Right atrium auricular region (tissue), 2 donors: ENCODE measurements around the gene ARFIP1. TPM values are rescaled to one million over a fixed set of nuclear protein-coding genes. Genes with fewer than 3 reads are reported as not detected.
"Not testable (repeated sequence)": the region's sequence is repeated elsewhere in the genome, so short reads cannot be mapped to it uniquely, and the experiment has no call there.

Experiments
- DNase-seq: peaks from one replicate; pipeline ENCODE4 v3.0.0-alpha.2; 2019; ENCODE audit warnings: low spot score
- H3K27ac ChIP-seq, 2 donors: fragments of 200-600 bp; sonication (generic); 1 replicate in 1 of 2; 2 replicates in 1 of 2; pipeline ENCODE4 v1.5.1; 2016 to 2019
- H3K27me3 ChIP-seq, 2 donors: fragments of 200-600 bp; sonication (generic); one replicate each; pipeline versions ENCODE4 v1.5.1 to v1.6.0; 2017 to 2019
- H3K36me3 ChIP-seq: fragments of 200-600 bp; sonication (generic); one replicate; pipeline ENCODE4 v1.5.1; 2016
- H3K4me1 ChIP-seq, 2 donors: fragments of 200-600 bp; sonication (generic); one replicate each; pipeline versions ENCODE4 v1.5.1 to v1.6.0; 2017 to 2019
- H3K4me3 ChIP-seq, 2 donors: fragments of 200-600 bp; sonication (generic); 1 replicate in 1 of 2; 2 replicates in 1 of 2; pipeline ENCODE4 v1.5.1; 2017 to 2019; ENCODE audit warnings: mild to moderate bottlenecking in 1 of 2, moderate library complexity in 1 of 2
- H3K9me3 ChIP-seq, 2 donors: fragments of 200-600 bp; sonication (generic); one replicate each; pipeline ENCODE4 v1.5.1; 2019
- CTCF ChIP-seq, 2 donors: fragments of 200-600 bp; sonication (generic); IDR thresholded peaks; one replicate each; pipeline ENCODE4 v1.5.1; 2019; ENCODE audit warnings: antibody characterized with exemption in 2 of 2
- total RNA-seq, 2 donors: library from RNA; depleted of rRNA; stranded (reverse); fragments of >200 nt; gene quantifications; one replicate each; pipeline ENCODE4 v1.1.0, GENCODE V29; 2016

The ARFIP1 gene
- total RNA-seq, 2 donors from 2014 or later = 10.9 to 12.4 TPM

GRCh38 chr4:152849350-152849749 lies 69.6 kb downstream of the ARFIP1 start:
- H3K4me1 ChIP-seq = peaks cover 0 to 18% of the 10 kb centered on the region in 2 donors
- no peaks in the 10 kb centered on the region for H3K36me3 ChIP-seq
- H3K4me3 ChIP-seq = no peak overlapping the region
- peaks cover 11 to 20% of the 10 kb centered on the region in 2 donors for H3K9me3 ChIP-seq
- TF ChIP-seq CTCF (IDR thresholded peaks at IDR 0.05) = no peak
- DNase-seq = no peak
- H3K27me3 ChIP-seq = no peaks in the 10 kb centered on the region
- H3K27ac ChIP-seq = no peak overlapping the region

- peak overlapping the region in 1 of 2 donors; percentile 12 for H3K27ac ChIP-seq
- H3K27me3 ChIP-seq = no peaks in the 10 kb centered on the region
- peaks cover 0 to 18% of the 10 kb centered on the region in 2 donors for H3K4me1 ChIP-seq
- no peak for DNase-seq
- H3K36me3 ChIP-seq = no peaks in the 10 kb centered on the region
- H3K9me3 ChIP-seq = peaks cover 11 to 21% of the 10 kb centered on the region in 2 donors
- no peak for TF ChIP-seq CTCF (IDR thresholded peaks at IDR 0.05)
- H3K4me3 ChIP-seq = no peak overlapping the region
These were observed 70.6 kb downstream of the ARFIP1 start for GRCh38 chr4:152850377-152850776.

- no peak for DNase-seq
- H3K9me3 ChIP-seq = peaks cover 11 to 21% of the 10 kb centered on the region in 2 donors
- no peak overlapping the region for H3K4me3 ChIP-seq
- H3K4me1 ChIP-seq = peaks cover 0 to 18% of the 10 kb centered on the region in 2 donors
- H3K27ac ChIP-seq = no peak overlapping the region
- no peaks in the 10 kb centered on the region for H3K27me3 ChIP-seq
- TF ChIP-seq CTCF (IDR thresholded peaks at IDR 0.05) = no peak
- H3K36me3 ChIP-seq = no peaks in the 10 kb centered on the region
These were observed 71.5 kb downstream of the ARFIP1 start for GRCh38 chr4:152851226-152851625.

GRCh38 chr4:152853293-152853692 lies 73.5 kb downstream of the ARFIP1 start:
- Histone ChIP-seq H3K9me3 (peaks cover 11 to 21% of the 10 kb centered on the region in 2 donors), H3K4me3 (no peak overlapping the region), H3K27ac (no peak overlapping the region), H3K4me1 (peaks cover 0 to 18% of the 10 kb centered on the region in 2 donors), H3K36me3 (no peaks in the 10 kb centered on the region), H3K27me3 (no peaks in the 10 kb centered on the region)
- no peak for DNase-seq
- TF ChIP-seq CTCF (IDR thresholded peaks at IDR 0.05) = no peak

GRCh38 chr4:152854016-152854415 lies 74.3 kb downstream of the ARFIP1 start:
- H3K36me3 ChIP-seq, DNase-seq, H3K27me3 ChIP-seq, H3K27ac ChIP-seq, H3K4me3 ChIP-seq: not testable (repeated sequence)
- H3K4me1 ChIP-seq = peaks cover 0 to 18% of the 10 kb centered on the region in 2 donors
- H3K9me3 ChIP-seq = peaks cover 11 to 21% of the 10 kb centered on the region in 2 donors

GRCh38 chr4:152856960-152857359 lies 77.2 kb downstream of the ARFIP1 start:
- Histone ChIP-seq H3K27me3 (no peaks in the 10 kb centered on the region), H3K9me3 (peaks cover 11 to 21% of the 10 kb centered on the region in 2 donors), H3K4me3 (no peak overlapping the region), H3K36me3 (no peaks in the 10 kb centered on the region), H3K27ac (no peak overlapping the region), H3K4me1 (no peaks in the 10 kb centered on the region)
- DNase-seq = no peak
- TF ChIP-seq CTCF (IDR thresholded peaks at IDR 0.05) = no peak
